ENCODE results near the gene UNC79.

The UNC79 gene

DNA sequence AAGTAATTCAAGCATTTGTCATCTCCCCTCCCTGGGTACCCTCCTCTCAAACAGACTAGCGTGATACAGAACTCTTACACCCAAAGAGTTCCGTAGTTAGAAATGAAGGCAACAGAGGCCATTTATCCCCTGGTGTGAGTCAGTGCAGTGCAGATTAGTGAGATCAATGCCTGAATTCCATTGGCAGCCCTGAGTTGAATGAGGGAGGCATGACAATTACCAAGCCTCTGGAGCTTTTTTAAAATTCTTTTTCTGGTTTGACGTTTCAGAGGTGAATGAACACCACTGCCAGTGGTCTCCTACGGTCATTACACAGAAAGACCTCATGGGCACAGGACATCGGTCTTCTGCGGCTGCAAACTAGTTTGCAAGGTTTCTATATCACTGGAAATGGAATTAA lies 263.2 kb downstream of the UNC79 start:
- CTCF ChIA-PET, result no interaction called here
- DNase-seq (ENCODE audit: extremely low spot score), result no peak
- POLR2A ChIA-PET, result no interaction called here
- TF ChIP-seq, protein P1, sequence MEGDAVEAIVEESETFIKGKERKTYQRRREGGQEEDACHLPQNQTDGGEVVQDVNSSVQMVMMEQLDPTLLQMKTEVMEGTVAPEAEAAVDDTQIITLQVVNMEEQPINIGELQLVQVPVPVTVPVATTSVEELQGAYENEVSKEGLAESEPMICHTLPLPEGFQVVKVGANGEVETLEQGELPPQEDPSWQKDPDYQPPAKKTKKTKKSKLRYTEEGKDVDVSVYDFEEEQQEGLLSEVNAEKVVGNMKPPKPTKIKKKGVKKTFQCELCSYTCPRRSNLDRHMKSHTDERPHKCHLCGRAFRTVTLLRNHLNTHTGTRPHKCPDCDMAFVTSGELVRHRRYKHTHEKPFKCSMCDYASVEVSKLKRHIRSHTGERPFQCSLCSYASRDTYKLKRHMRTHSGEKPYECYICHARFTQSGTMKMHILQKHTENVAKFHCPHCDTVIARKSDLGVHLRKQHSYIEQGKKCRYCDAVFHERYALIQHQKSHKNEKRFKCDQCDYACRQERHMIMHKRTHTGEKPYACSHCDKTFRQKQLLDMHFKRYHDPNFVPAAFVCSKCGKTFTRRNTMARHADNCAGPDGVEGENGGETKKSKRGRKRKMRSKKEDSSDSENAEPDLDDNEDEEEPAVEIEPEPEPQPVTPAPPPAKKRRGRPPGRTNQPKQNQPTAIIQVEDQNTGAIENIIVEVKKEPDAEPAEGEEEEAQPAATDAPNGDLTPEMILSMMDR (IDR thresholded peaks at IDR 0.05; ENCODE audit: control extremely low read depth, extremely low read depth, low read depth, missing control alignments), result no peak

DNA sequence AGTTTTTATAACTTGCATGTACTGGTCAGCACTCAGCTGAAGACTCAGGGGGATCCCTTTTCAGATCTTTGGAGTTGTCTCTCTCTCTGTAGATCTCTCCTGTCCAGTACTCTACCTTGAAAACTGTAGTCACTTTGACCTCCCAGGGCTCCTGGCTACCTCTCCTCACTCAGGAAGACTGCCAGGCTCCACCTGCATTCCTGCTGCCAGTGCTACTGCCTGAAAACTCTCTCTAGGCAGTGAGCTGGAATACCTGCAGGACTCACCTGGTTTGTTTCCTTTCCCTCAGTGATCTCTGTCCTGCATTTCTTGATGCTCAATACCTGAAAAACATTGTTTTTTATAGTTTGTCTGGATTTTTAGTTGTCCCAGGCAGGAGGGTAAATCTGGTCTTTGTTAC lies 270.2 kb downstream of the UNC79 start:
- DNase-seq (ENCODE audit: extremely low spot score), result no peak
- CTCF ChIA-PET, result no interaction called here
- TF ChIP-seq, protein P1 (IDR thresholded peaks at IDR 0.05; ENCODE audit: control extremely low read depth, extremely low read depth, low read depth, missing control alignments), result no peak
- POLR2A ChIA-PET, result no interaction called here

GRCh38 chr14:93701562-93701961 lies 270.8 kb downstream of the UNC79 start:
- ChIA-PET POLR2A (no interaction called here), CTCF (no interaction called here)
- TF ChIP-seq, protein P1 (IDR thresholded peaks at IDR 0.05; ENCODE audit: control extremely low read depth, extremely low read depth, low read depth, missing control alignments), result no peak
- DNase-seq (ENCODE audit: extremely low spot score), result no peak

DNA sequence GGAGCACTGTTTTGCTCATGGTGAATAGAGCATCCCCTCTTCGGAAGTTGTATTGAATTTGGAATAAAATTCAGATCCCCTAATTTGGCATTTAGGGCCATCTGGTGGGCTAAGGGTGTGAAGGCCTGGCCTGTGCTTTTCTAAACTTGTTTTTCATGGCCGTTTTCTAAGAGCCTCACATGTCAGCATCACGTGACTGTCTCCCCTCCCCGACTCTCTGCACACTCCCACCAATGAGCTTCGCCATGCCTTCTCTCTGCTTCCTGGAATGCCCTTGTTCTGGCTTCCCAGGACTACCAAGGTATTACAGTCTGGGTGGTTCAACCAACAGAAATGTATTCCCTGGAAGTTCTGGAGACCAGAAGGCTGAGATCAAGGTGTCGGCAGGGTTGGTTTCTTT lies 272.2 kb downstream of the UNC79 start:
- CTCF ChIA-PET, result no interaction called here
- POLR2A ChIA-PET, result no interaction called here
- no peak for DNase-seq (ENCODE audit: extremely low spot score)
- TF ChIP-seq, protein P1 (IDR thresholded peaks at IDR 0.05; ENCODE audit: control extremely low read depth, extremely low read depth, low read depth, missing control alignments), result no peak

DNA sequence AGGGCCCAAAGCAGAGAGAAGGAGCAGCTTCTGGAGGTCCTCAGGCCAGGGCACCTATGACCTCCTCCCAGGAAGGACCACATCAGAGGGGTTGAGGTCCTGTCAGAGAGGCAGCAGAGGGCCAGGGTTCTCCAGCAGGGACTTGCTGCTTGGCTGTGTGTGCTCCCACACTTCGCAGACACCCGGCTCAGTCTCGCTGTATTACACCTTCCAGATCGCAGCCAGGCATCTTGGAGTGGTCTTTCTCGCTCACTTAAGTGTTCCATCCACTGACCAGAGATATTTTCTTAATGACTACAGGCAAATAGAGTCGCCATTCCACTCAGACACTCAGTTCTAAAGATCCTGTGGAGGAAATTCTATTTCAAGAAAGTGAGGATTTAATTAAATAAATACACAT lies 273.2 kb downstream of the UNC79 start:
- TF ChIP-seq, protein P1 (IDR thresholded peaks at IDR 0.05; ENCODE audit: control extremely low read depth, extremely low read depth, low read depth, missing control alignments), result no peak
- no peak for DNase-seq (ENCODE audit: extremely low spot score)
- POLR2A ChIA-PET, result no interaction called here
- CTCF ChIA-PET, result no interaction called here

DNA sequence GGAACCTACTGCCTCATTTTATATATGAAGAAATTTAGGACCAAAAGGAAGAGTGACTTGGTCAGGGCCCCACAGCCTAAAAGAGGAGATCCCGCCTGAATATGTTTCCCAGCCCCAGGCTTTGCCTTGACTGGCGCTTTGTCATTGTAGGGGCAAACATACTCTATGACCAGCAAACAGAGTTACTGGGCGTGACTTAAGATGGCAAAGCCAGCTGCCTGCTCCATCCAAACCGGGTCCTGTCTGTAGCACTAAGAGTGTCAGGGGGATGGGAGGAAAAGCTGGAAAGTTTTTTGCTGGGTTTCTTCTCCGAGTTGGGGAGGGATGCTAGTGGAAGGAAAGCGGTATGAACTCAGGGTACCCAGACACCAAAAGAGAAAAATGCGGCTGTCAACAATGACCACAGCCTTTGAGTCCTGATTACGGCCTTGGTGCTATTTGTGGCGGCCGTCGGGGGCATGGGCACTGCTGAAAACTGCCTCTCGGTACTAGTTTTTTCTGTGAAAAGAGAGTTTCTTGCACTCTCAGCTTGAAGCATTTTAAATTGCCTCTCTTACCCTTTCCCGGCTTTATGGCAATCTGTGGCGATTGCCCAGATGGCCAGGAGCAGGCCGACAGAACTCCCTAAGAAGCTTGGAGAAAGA lies 274.9 kb downstream of the UNC79 start:
- ChIA-PET POLR2A (no interaction called here), CTCF (no interaction called here)
- DNase-seq (ENCODE audit: extremely low spot score), result no peak
- TF ChIP-seq, protein P1 (IDR thresholded peaks at IDR 0.05; ENCODE audit: control extremely low read depth, extremely low read depth, low read depth, missing control alignments), result no peak

All from GM10248 (cell line).